GM23248 (cell line): ENCODE measurements around the gene CNOT2.

ENCODE experiments used
- EZH2 ChIP-seq: fragments of 200-600 bp; sonication (generic); IDR thresholded peaks from 2 replicates; pipeline ENCODE4 v1.6.1; 2018; ENCODE audit warnings: antibody characterized with exemption, mild to moderate bottlenecking; ENCODE audit not compliant: insufficient read depth, poor library complexity, severe bottlenecking
- EZH2phosphoT487 ChIP-seq: fragments of 200-600 bp; sonication (generic); IDR thresholded peaks from 2 replicates; pipeline ENCODE4 v1.6.1; 2018; ENCODE audit warnings: antibody characterized with exemption, moderate library complexity, mild to moderate bottlenecking, low read depth; ENCODE audit not compliant: insufficient read depth

- TF ChIP-seq EZH2 (no peak), EZH2phosphoT487 (no peak)
These were observed 156.9 kb downstream of the CNOT2 start for GRCh38 chr12:70400124-70400523.
